HepG2 (cell line): Measurements from ENCODE around the gene OOSP3. TPM values are rescaled to one million over a fixed set of nuclear protein-coding genes. Genes with fewer than 3 reads are reported as not detected.

Experiments used
- ATAC-seq: fragments of 200-7000 bp; cut with Tn5 transposase; 3 replicates; pipeline ENCODE4 v1.9.1; 2020; ENCODE audit warnings: mild to moderate bottlenecking, moderate library complexity
- BruUV-seq: library from RNA; stranded (reverse); fragments of 400-500 nt; replicated peaks from 2 replicates; lab custom pipeline; 2021; lab: Mats Ljungman, UMichigan
- CTCF ChIA-PET: fragments of 300-600 bp; formaldehyde crosslinking; extraction: SDS; loops from one replicate; lab custom pipeline; 2021; ENCODE audit warnings: low total read pairs, inconsistent platforms, low intra/inter-chr PET ratio; lab: Yijun Ruan, JAX
- POLR2A ChIA-PET: fragments of 350-600 bp; sonication (Branson Sonifier 250); formaldehyde crosslinking; loops from one replicate; lab custom pipeline; 2020; ENCODE audit warnings: antibody characterized with exemption, inconsistent platforms; lab: Yijun Ruan, JAX
- DNase-seq: peaks from one replicate; pipeline ENCODE4 v3.0.0-alpha.2; 2015; ENCODE audit warnings: low spot score
- FAIRE-seq: peaks from 3 replicates; lab custom pipeline; 2011; peaks lifted over from hg19 to GRCh38; lab: Jason Lieb, UNC
- H2AFZ ChIP-seq: one replicate; pipeline ENCODE4 v1.6.1; 2011; ENCODE audit warnings: low read length, inconsistent platforms
- H3K27ac ChIP-seq: fragments of 300-600 bp; 3 replicates; pipeline ENCODE4 v1.8.0; 2011; ENCODE audit warnings: mixed run types, mild to moderate bottlenecking, mixed read lengths, low read length, inconsistent platforms; ENCODE audit not compliant: insufficient read depth; ENCODE audit errors: extremely low read length
- H3K27me3 ChIP-seq, 2 experiments: fragments of 200-600 bp in 1 of 2; 2 replicates in 1 of 2; 3 replicates in 1 of 2; pipeline versions ENCODE4 v1.6.0 to v1.8.0; 2011; ENCODE audit warnings: low read length in 2 of 2, mild to moderate bottlenecking in 2 of 2, moderate library complexity in 2 of 2, inconsistent platforms in 1 of 2; ENCODE audit not compliant: insufficient read depth in 2 of 2, control insufficient read depth in 1 of 2
- H3K36me3 ChIP-seq, 2 experiments: fragments of 200-600 bp in 1 of 2; replicated peaks in 1 of 2; 2 replicates in 1 of 2; 3 replicates in 1 of 2; pipeline versions ENCODE4 v1.5.1 to v1.8.0; 2011; ENCODE audit warnings: low read length in 2 of 2, inconsistent platforms in 1 of 2; ENCODE audit not compliant: insufficient read depth in 2 of 2, control insufficient read depth in 1 of 2
- H3K4me1 ChIP-seq: 2 replicates; pipeline ENCODE4 v1.5.1; 2012; ENCODE audit warnings: low read length, inconsistent platforms; ENCODE audit not compliant: insufficient read depth
- H3K4me2 ChIP-seq: 2 replicates; pipeline ENCODE4 v1.6.0; 2011; ENCODE audit warnings: low read depth, low read length, inconsistent platforms
- H3K4me3 ChIP-seq, 3 experiments: fragments of 200-600 bp in 1 of 3; sonication (generic), shearing (Covaris generic) in 1 of 3; replicated peaks in 1 of 3; 2 replicates each; pipeline ENCODE4 v1.5.1; 2011 to 2016; ENCODE audit warnings: low read length in 3 of 3, inconsistent platforms in 2 of 3, low read depth in 2 of 3, mild to moderate bottlenecking in 2 of 3, control low read depth in 1 of 3, mixed read lengths in 1 of 3; ENCODE audit not compliant: insufficient read depth in 1 of 3
- H3K79me2 ChIP-seq: one replicate; pipeline ENCODE4 v1.6.1; 2011; ENCODE audit warnings: low read length, inconsistent platforms; ENCODE audit not compliant: insufficient read depth
- H3K9ac ChIP-seq: 2 replicates; pipeline ENCODE4 v1.6.0; 2011; ENCODE audit warnings: mild to moderate bottlenecking, low read depth, low read length, inconsistent platforms; ENCODE audit not compliant: insufficient read depth
- H3K9me3 ChIP-seq: 2 replicates; pipeline ENCODE4 v1.5.1; 2012; ENCODE audit warnings: mild to moderate bottlenecking, low read length
- H4K20me1 ChIP-seq: 2 replicates; pipeline ENCODE4 v1.6.0; 2011; ENCODE audit warnings: inconsistent platforms, mild to moderate bottlenecking, low read length, moderate library complexity; ENCODE audit not compliant: insufficient read depth
- BCL6 ChIP-seq: IDR thresholded peaks from 2 replicates; pipeline ENCODE4 v1.6.1; 2016; ENCODE audit warnings: missing genetic modification reagents, missing compliant biosample characterization
- DNMT3B ChIP-seq: conservative IDR thresholded peaks from 2 replicates; pipeline ENCODE4 v1.6.1; 2016; ENCODE audit warnings: missing biosample characterization, control low read depth
- ETS1 ChIP-seq: sonication (generic); formaldehyde crosslinking; IDR thresholded peaks from 2 replicates; pipeline ENCODE4 v1.4.0; 2020; ENCODE audit warnings: missing genetic modification reagents
- FOXJ3 ChIP-seq: sonication (generic); formaldehyde crosslinking; IDR thresholded peaks from 2 replicates; pipeline ENCODE4 v1.4.0; 2020; ENCODE audit warnings: missing genetic modification reagents, mild to moderate bottlenecking, borderline replicate concordance
- MATR3 ChIP-seq: sonication (generic); formaldehyde crosslinking; IDR thresholded peaks from 2 replicates; pipeline ENCODE4 v1.4.0; 2020; ENCODE audit warnings: missing genetic modification reagents
- RAD51 ChIP-seq: fragments of 450-650 bp; IDR thresholded peaks from 2 replicates; pipeline ENCODE4 v1.6.1; 2016; ENCODE audit warnings: borderline replicate concordance
- TAF15 ChIP-seq: fragments of 200-400 bp; formaldehyde crosslinking; IDR thresholded peaks from one replicate; pipeline ENCODE4 v1.6.1; 2018; ENCODE audit warnings: mild to moderate bottlenecking, low read depth, low read length; ENCODE audit not compliant: poor library complexity, severe bottlenecking
- TBX3 ChIP-seq: fragments of 450-650 bp; IDR thresholded peaks from 2 replicates; pipeline ENCODE4 v1.6.1; 2017; ENCODE audit warnings: antibody characterized with exemption, mild to moderate bottlenecking, inconsistent platforms, borderline replicate concordance
- THAP9 ChIP-seq: sonication (generic); formaldehyde crosslinking; IDR thresholded peaks from 2 replicates; pipeline ENCODE4; 2020; ENCODE audit warnings: missing genetic modification reagents, mild to moderate bottlenecking, borderline replicate concordance
- TRIM24 ChIP-seq: sonication (generic); formaldehyde crosslinking; IDR thresholded peaks from 2 replicates; pipeline ENCODE4 v1.8.0; 2022; ENCODE audit warnings: mild to moderate bottlenecking, missing genetic modification reagents
- ZBTB14 ChIP-seq: sonication (generic); formaldehyde crosslinking; IDR thresholded peaks from 2 replicates; pipeline ENCODE4 v1.4.0; 2020; ENCODE audit warnings: missing genetic modification reagents
- ZNF639 ChIP-seq: conservative IDR thresholded peaks from 2 replicates; pipeline ENCODE4 v1.6.1; 2018; ENCODE audit warnings: missing genetic modification reagents
- ZSCAN9 ChIP-seq: IDR thresholded peaks from 2 replicates; pipeline ENCODE4 v1.6.1; 2016; ENCODE audit warnings: borderline replicate concordance
- WGBS: methylation state at CpG from one replicate; pipeline ENCODE4 v1.1.6; 2017; ENCODE audit warnings: low lambda C conversion rate; 5-methylcytosine and 5-hydroxymethylcytosine counted together
- in situ Hi-C: cut with HindIII; loops from 2 replicates; pipeline ENCODE4 v1.10.0; 2017; ENCODE audit warnings: low pct_unique_long_range_greater_than_20kb; ENCODE audit not compliant: extremely low pct_ligation_motif_present
- intact Hi-C: fragments of 100-400 bp; cut with micrococcal nuclease; formaldehyde crosslinking; loops from one replicate; pipeline ENCODE4 v1.10.0; 2022; ENCODE audit not compliant: unreplicated experiment
- polyA plus RNA-seq, 8 experiments: library from polyadenylated mRNA; depleted of rRNA in 3 of 8; stranded (reverse) in 7 of 8; unstranded in 1 of 8; fragments of >200 nt; fragmentation: Illumina TruSeq in 4 of 8; extraction: Trizol in 4 of 8; gene quantifications; 2 replicates each; pipeline versions ENCODE4 v1.2.1 to v1.2.3, GENCODE V29; 2011 to 2016; ENCODE audit warnings: low read depth in 4 of 8, missing spikeins in 1 of 8, mixed read lengths in 1 of 8; ENCODE audit not compliant: insufficient read depth in 1 of 8
- total RNA-seq, 5 experiments: library from RNA; depleted of rRNA; stranded (reverse); fragments of >200 nt; fragmentation: Illumina TruSeq; extraction: Trizol; gene quantifications; 2 replicates each; pipeline ENCODE4 v1.2.3, GENCODE V29; 2016; ENCODE audit warnings: low read depth in 1 of 5

Gene OOSP3
- total and polyA plus RNA-seq, 2 of the 13 experiments (the other 11 are each of a cell fraction or from before 2014, with no cell fraction given): not detected

GRCh38 chr11:59939482-59939881 is 60.9 kb downstream of the OOSP3 start:
- Histone ChIP-seq H3K27me3 (no peaks in the 10 kb centered on the region), H3K9ac (no peak overlapping the region), H3K9me3 (no peaks in the 10 kb centered on the region), H3K4me3 (no peak overlapping the region), H3K36me3 (no peaks in the 10 kb centered on the region), H2AFZ (no peak overlapping the region), H3K4me1 (no peaks in the 10 kb centered on the region), H3K79me2 (no peaks in the 10 kb centered on the region), H3K27ac (no peak overlapping the region), H3K4me2 (no peak overlapping the region), H4K20me1 (no peaks in the 10 kb centered on the region)
- ATAC-seq: no peak
- in situ Hi-C loops (no loop called here), intact Hi-C loops (no loop called here)
- TF ChIP-seq RAD51: no peak
- no peak for TF ChIP-seq TAF15
- TF ChIP-seq TRIM24: no peak
- TF ChIP-seq ZBTB14 (CRISPR knock-in tag): no peak
- no peak for TF ChIP-seq FOXJ3
- no peak for TF ChIP-seq DNMT3B
- no peak for TF ChIP-seq ZNF639 (CRISPR knock-in tag)
- TF ChIP-seq ETS1 (CRISPR knock-in tag): no peak
- no peak for TF ChIP-seq ZSCAN9 (CRISPR knock-in tag)
- TF ChIP-seq TBX3: no peak
- TF ChIP-seq THAP9 (CRISPR knock-in tag): no peak
- no peak for TF ChIP-seq BCL6 (CRISPR knock-in tag)
- no peak for TF ChIP-seq MATR3 (CRISPR knock-in tag)
- DNase-seq: no peak
- FAIRE-seq: no peak
- BruUV-seq: no TSS peak
- CTCF ChIA-PET: no interaction called here
- 1% methylated on average over 2 of the region's 2 CpGs for WGBS
- POLR2A ChIA-PET: no interaction called here
